HepG2 (cell line): ENCODE results near the gene RNF10. TPM values are rescaled to one million over a fixed set of nuclear protein-coding genes. Genes with fewer than 3 reads are reported as not detected.

Source experiments
- EZH2 ChIP-seq: conservative IDR thresholded peaks from 2 replicates; pipeline ENCODE4 v1.6.1; 2012; ENCODE audit warnings: mild to moderate bottlenecking, low read depth, low read length, moderate library complexity
- MED8 ChIP-seq: sonication (generic); formaldehyde crosslinking; IDR thresholded peaks from 2 replicates; pipeline ENCODE4 v1.8.1; 2023; ENCODE audit warnings: mild to moderate bottlenecking, missing genetic modification reagents; ENCODE audit not compliant: insufficient replicate concordance
- SATB2 ChIP-seq: sonication (generic); formaldehyde crosslinking; IDR thresholded peaks from 2 replicates; pipeline ENCODE4 v1.5.0; 2020; ENCODE audit warnings: missing genetic modification reagents
- polyA plus RNA-seq, 8 experiments: library from polyadenylated mRNA; depleted of rRNA in 3 of 8; stranded (reverse) in 7 of 8; unstranded in 1 of 8; fragments of >200 nt; fragmentation: Illumina TruSeq in 4 of 8; extraction: Trizol in 4 of 8; gene quantifications; 2 replicates each; pipeline versions ENCODE4 v1.2.1 to v1.2.3, GENCODE V29; 2011 to 2016; ENCODE audit warnings: low read depth in 4 of 8, missing spikeins in 1 of 8, mixed read lengths in 1 of 8; ENCODE audit not compliant: insufficient read depth in 1 of 8
- total RNA-seq, 5 experiments: library from RNA; depleted of rRNA; stranded (reverse); fragments of >200 nt; fragmentation: Illumina TruSeq; extraction: Trizol; gene quantifications; 2 replicates each; pipeline ENCODE4 v1.2.3, GENCODE V29; 2016; ENCODE audit warnings: low read depth in 1 of 5
- TF ChIP-seq, protein P1 (sequence below): sonication (generic); formaldehyde crosslinking; IDR thresholded peaks from 2 replicates; pipeline ENCODE4 v1.5.0; 2020; ENCODE audit warnings: mild to moderate bottlenecking, missing genetic modification reagents, borderline replicate concordance
- TF ChIP-seq, protein P2 (sequence below): sonication (generic); formaldehyde crosslinking; IDR thresholded peaks from 2 replicates; pipeline ENCODE4 v1.5.0; 2020; ENCODE audit warnings: mild to moderate bottlenecking, missing genetic modification reagents
- TF ChIP-seq, protein P3 (sequence below): sonication (generic); formaldehyde crosslinking; IDR thresholded peaks from 2 replicates; pipeline ENCODE4 v1.8.1; 2023; ENCODE audit warnings: mild to moderate bottlenecking, missing genetic modification reagents
- TF ChIP-seq, protein P4 (sequence below): sonication (generic); formaldehyde crosslinking; IDR thresholded peaks from one replicate; pipeline ENCODE4 v1.5.1; 2020; ENCODE audit warnings: mild to moderate bottlenecking, missing genetic modification reagents; ENCODE audit errors: not compliant biosample characterization

Gene RNF10
- total and polyA plus RNA-seq, 2 of the 13 experiments (the other 11 are each of a cell fraction or from before 2014, with no cell fraction given): 62.5 to 88.0 TPM

DNA sequence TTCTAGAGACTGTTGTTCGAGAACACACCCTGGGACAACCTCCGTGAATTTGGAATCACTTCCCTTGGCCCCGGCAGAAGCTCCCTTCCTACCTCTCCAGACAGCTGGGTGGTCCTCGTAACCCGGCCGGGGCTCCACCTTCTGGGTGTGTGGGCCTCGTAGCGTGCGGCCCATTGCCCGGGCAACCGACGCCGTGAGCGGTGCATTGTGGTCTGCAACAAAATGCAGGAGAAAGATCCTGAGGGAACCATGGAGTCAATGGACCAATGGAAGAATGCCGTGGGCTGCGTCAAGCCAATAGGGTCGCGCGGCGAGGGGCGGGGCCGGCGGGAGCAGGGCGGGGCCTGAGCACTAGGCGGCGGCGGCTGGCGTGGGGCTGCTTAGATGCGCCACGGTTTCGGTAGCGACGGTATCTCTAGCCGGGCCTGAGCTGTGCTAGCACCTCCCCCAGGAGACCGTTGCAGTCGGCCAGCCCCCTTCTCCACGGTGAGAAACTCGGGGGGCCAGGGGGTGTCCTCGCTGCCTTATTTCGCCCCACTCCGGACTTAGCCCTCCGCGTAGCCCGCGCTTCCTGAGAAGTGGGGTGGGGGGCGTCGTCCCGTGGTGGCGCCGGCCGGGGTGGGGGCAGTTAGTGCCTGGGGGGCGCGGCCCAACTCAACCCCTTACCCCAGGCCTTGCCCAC, 38.3 kb upstream of the RNF10 start, which contains the start of gene DYNLL1 (continued):
- TF ChIP-seq, protein P1, sequence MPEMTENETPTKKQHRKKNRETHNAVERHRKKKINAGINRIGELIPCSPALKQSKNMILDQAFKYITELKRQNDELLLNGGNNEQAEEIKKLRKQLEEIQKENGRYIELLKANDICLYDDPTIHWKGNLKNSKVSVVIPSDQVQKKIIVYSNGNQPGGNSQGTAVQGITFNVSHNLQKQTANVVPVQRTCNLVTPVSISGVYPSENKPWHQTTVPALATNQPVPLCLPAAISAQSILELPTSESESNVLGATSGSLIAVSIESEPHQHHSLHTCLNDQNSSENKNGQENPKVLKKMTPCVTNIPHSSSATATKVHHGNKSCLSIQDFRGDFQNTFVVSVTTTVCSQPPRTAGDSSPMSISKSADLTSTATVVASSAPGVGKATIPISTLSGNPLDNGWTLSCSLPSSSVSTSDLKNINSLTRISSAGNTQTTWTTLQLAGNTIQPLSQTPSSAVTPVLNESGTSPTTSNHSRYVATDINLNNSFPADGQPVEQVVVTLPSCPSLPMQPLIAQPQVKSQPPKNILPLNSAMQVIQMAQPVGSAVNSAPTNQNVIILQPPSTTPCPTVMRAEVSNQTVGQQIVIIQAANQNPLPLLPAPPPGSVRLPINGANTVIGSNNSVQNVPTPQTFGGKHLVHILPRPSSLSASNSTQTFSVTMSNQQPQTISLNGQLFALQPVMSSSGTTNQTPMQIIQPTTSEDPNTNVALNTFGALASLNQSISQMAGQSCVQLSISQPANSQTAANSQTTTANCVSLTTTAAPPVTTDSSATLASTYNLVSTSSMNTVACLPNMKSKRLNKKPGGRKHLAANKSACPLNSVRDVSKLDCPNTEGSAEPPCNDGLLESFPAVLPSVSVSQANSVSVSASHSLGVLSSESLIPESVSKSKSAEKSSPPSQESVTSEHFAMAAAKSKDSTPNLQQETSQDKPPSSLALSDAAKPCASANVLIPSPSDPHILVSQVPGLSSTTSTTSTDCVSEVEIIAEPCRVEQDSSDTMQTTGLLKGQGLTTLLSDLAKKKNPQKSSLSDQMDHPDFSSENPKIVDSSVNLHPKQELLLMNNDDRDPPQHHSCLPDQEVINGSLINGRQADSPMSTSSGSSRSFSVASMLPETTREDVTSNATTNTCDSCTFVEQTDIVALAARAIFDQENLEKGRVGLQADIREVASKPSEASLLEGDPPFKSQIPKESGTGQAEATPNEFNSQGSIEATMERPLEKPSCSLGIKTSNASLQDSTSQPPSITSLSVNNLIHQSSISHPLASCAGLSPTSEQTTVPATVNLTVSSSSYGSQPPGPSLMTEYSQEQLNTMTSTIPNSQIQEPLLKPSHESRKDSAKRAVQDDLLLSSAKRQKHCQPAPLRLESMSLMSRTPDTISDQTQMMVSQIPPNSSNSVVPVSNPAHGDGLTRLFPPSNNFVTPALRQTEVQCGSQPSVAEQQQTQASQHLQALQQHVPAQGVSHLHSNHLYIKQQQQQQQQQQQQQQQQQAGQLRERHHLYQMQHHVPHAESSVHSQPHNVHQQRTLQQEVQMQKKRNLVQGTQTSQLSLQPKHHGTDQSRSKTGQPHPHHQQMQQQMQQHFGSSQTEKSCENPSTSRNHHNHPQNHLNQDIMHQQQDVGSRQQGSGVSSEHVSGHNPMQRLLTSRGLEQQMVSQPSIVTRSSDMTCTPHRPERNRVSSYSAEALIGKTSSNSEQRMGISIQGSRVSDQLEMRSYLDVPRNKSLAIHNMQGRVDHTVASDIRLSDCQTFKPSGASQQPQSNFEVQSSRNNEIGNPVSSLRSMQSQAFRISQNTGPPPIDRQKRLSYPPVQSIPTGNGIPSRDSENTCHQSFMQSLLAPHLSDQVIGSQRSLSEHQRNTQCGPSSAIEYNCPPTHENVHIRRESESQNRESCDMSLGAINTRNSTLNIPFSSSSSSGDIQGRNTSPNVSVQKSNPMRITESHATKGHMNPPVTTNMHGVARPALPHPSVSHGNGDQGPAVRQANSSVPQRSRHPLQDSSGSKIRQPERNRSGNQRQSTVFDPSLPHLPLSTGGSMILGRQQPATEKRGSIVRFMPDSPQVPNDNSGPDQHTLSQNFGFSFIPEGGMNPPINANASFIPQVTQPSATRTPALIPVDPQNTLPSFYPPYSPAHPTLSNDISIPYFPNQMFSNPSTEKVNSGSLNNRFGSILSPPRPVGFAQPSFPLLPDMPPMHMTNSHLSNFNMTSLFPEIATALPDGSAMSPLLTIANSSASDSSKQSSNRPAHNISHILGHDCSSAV: no peak
- TF ChIP-seq, protein P2, sequence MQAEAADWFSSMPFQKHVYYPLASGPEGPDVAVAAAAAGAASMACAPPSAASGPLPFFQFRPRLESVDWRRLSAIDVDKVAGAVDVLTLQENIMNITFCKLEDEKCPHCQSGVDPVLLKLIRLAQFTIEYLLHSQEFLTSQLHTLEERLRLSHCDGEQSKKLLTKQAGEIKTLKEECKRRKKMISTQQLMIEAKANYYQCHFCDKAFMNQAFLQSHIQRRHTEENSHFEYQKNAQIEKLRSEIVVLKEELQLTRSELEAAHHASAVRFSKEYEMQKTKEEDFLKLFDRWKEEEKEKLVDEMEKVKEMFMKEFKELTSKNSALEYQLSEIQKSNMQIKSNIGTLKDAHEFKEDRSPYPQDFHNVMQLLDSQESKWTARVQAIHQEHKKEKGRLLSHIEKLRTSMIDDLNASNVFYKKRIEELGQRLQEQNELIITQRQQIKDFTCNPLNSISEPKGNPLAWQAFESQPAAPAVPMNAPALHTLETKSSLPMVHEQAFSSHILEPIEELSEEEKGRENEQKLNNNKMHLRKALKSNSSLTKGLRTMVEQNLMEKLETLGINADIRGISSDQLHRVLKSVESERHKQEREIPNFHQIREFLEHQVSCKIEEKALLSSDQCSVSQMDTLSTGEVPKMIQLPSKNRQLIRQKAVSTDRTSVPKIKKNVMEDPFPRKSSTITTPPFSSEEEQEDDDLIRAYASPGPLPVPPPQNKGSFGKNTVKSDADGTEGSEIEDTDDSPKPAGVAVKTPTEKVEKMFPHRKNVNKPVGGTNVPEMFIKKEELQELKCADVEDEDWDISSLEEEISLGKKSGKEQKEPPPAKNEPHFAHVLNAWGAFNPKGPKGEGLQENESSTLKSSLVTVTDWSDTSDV: 0 out of 2 replicates have a peak, but pooled peaks have one; percentile 31
- TF ChIP-seq MED8 (peak; percentile 72), EZH2 (no peak), SATB2 (no peak)
- TF ChIP-seq, protein P3, sequence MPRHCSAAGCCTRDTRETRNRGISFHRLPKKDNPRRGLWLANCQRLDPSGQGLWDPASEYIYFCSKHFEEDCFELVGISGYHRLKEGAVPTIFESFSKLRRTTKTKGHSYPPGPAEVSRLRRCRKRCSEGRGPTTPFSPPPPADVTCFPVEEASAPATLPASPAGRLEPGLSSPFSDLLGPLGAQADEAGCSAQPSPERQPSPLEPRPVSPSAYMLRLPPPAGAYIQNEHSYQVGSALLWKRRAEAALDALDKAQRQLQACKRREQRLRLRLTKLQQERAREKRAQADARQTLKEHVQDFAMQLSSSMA (CRISPR knock-in tag): peak; percentile 56; the same call in 1 of the 2 replicates
- TF ChIP-seq, protein P4, sequence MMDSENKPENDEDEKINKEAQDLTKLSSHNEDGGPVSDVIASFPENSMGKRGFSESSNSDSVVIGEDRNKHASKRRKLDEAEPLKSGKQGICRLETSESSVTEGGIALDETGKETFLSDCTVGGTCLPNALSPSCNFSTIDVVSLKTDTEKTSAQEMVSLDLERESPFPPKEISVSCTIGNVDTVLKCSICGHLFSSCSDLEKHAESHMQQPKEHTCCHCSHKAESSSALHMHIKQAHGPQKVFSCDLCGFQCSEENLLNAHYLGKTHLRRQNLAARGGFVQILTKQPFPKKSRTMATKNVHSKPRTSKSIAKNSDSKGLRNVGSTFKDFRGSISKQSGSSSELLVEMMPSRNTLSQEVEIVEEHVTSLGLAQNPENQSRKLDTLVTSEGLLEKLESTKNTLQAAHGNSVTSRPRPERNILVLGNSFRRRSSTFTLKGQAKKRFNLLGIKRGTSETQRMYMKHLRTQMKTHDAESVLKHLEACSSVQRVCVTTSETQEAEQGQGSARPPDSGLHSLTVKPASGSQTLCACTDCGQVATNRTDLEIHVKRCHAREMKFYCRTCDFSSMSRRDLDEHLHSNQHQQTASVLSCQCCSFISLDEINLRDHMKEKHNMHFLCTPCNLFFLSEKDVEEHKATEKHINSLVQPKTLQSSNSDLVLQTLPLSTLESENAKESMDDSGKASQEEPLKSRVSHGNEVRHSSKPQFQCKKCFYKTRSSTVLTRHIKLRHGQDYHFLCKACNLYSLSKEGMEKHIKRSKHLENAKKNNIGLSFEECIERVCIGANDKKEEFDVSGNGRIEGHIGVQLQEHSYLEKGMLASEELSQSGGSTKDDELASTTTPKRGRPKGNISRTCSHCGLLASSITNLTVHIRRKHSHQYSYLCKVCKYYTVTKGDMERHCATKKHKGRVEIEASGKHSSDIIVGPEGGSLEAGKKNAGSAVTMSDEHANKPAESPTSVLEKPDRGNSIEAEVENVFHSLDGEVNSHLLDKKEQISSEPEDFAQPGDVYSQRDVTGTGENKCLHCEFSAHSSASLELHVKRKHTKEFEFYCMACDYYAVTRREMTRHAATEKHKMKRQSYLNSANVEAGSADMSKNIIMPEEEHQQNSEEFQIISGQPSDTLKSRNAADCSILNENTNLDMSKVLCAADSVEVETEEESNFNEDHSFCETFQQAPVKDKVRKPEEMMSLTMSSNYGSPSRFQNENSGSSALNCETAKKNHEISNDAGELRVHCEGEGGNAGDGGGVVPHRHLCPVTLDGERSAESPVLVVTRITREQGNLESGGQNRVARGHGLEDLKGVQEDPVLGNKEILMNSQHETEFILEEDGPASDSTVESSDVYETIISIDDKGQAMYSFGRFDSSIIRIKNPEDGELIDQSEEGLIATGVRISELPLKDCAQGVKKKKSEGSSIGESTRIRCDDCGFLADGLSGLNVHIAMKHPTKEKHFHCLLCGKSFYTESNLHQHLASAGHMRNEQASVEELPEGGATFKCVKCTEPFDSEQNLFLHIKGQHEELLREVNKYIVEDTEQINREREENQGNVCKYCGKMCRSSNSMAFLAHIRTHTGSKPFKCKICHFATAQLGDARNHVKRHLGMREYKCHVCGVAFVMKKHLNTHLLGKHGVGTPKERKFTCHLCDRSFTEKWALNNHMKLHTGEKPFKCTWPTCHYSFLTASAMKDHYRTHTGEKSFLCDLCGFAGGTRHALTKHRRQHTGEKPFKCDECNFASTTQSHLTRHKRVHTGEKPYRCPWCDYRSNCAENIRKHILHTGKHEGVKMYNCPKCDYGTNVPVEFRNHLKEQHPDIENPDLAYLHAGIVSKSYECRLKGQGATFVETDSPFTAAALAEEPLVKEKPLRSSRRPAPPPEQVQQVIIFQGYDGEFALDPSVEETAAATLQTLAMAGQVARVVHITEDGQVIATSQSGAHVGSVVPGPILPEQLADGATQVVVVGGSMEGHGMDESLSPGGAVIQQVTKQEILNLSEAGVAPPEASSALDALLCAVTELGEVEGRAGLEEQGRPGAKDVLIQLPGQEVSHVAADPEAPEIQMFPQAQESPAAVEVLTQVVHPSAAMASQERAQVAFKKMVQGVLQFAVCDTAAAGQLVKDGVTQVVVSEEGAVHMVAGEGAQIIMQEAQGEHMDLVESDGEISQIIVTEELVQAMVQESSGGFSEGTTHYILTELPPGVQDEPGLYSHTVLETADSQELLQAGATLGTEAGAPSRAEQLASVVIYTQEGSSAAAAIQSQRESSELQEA (CRISPR knock-in tag): no peak
